Neural cell (in vitro differentiated cells): Measurements from ENCODE around the gene WFS1. TPM values are rescaled to one million over a fixed set of nuclear protein-coding genes. Genes with fewer than 3 reads are reported as not detected.

ENCODE experiments used
- H2AFZ ChIP-seq: fragments of 200-600, 300-800 bp; sonication (generic), shearing (Covaris generic); 2 replicates; pipeline ENCODE4 v1.6.0; 2014; ENCODE audit warnings: low read depth, mild to moderate bottlenecking, antibody characterized with exemption, low read length, moderate library complexity
- H3F3A ChIP-seq: fragments of 200-600 bp; shearing (Covaris generic); 2 replicates; pipeline ENCODE4 v1.6.1; 2016; ENCODE audit warnings: mild to moderate bottlenecking, moderate library complexity, mixed read lengths, antibody characterized with exemption, low read length; ENCODE audit not compliant: insufficient read depth, poor library complexity, severe bottlenecking
- H3K27ac ChIP-seq: fragments of 200-600, 300-800 bp; sonication (generic), shearing (Covaris generic); 2 replicates; pipeline ENCODE4 v1.5.1; 2014; ENCODE audit warnings: mild to moderate bottlenecking, low read length, moderate library complexity
- H3K27me3 ChIP-seq: fragments of 300-800, 200-600 bp; sonication (generic), shearing (Covaris generic); 2 replicates; pipeline ENCODE4 v1.6.0; 2014; ENCODE audit warnings: mild to moderate bottlenecking, low read depth, low read length, moderate library complexity; ENCODE audit not compliant: insufficient read depth
- H3K36me3 ChIP-seq: fragments of 300-800, 200-600 bp; sonication (generic), shearing (Covaris generic); 2 replicates; pipeline ENCODE4 v1.5.1; 2014; ENCODE audit warnings: mild to moderate bottlenecking, antibody characterized with exemption, low read length, moderate library complexity; ENCODE audit not compliant: insufficient read depth
- H3K4me2 ChIP-seq: fragments of 300-800, 200-600 bp; sonication (generic), shearing (Covaris generic); 2 replicates; pipeline ENCODE4 v1.6.0; 2014; ENCODE audit warnings: mild to moderate bottlenecking, low read length
- H3K4me3 ChIP-seq: fragments of 300-800, 200-600 bp; sonication (generic), shearing (Covaris generic); 2 replicates; pipeline ENCODE4 v1.5.1; 2014; ENCODE audit warnings: mild to moderate bottlenecking, low read length, moderate library complexity
- H3K79me2 ChIP-seq: fragments of 200-600 bp; shearing (Covaris generic); replicated peaks from 2 replicates; pipeline ENCODE4 v1.6.0; 2014; ENCODE audit warnings: mild to moderate bottlenecking, low read length, moderate library complexity; ENCODE audit not compliant: insufficient read depth
- H3K9ac ChIP-seq: fragments of 300-800, 200-600 bp; sonication (generic), shearing (Covaris generic); 2 replicates; pipeline ENCODE4 v1.6.1; 2016; ENCODE audit warnings: mild to moderate bottlenecking, low read length, mixed read lengths
- H3K9me2 ChIP-seq: fragments of 200-600 bp; shearing (Covaris generic); 2 replicates; pipeline ENCODE4 v1.6.1; 2016; ENCODE audit warnings: mild to moderate bottlenecking, low read length, mixed read lengths; ENCODE audit not compliant: insufficient read depth
- H3K9me3 ChIP-seq: fragments of 200-600, 300-800 bp; sonication (generic), shearing (Covaris generic); 2 replicates; pipeline ENCODE4 v1.6.1; 2016; ENCODE audit warnings: mild to moderate bottlenecking, mixed run types, low read length, moderate library complexity, mixed read lengths
- H4K20me1 ChIP-seq: fragments of 200-600 bp; shearing (Covaris generic); 2 replicates; pipeline ENCODE4 v1.6.1; 2016; ENCODE audit warnings: mild to moderate bottlenecking, mixed run types; ENCODE audit not compliant: insufficient read depth
- EP300 ChIP-seq: fragments of 450-650 bp; conservative IDR thresholded peaks from 2 replicates; pipeline ENCODE4 v1.6.1; 2014; ENCODE audit warnings: antibody characterized with exemption, mild to moderate bottlenecking, moderate library complexity; ENCODE audit not compliant: poor library complexity, severe bottlenecking
- EZH2 ChIP-seq: fragments of 200-600, 300-800 bp; shearing (Covaris generic), sonication (generic); IDR thresholded peaks from 2 replicates; pipeline ENCODE4 v1.6.1; 2014; ENCODE audit warnings: antibody characterized with exemption, low read length, borderline replicate concordance, mild to moderate bottlenecking; ENCODE audit not compliant: insufficient read depth, poor library complexity, severe bottlenecking
- MXI1 ChIP-seq: fragments of 450-650 bp; conservative IDR thresholded peaks from 2 replicates; pipeline ENCODE4 v1.6.1; 2014; ENCODE audit warnings: antibody characterized with exemption, mild to moderate bottlenecking; ENCODE audit not compliant: poor library complexity, severe bottlenecking
- POLR2AphosphoS5 ChIP-seq: IDR thresholded peaks from 2 replicates; pipeline ENCODE4 v1.6.1; 2012
- RAD21 ChIP-seq: fragments of 450-650 bp; conservative IDR thresholded peaks from 2 replicates; pipeline ENCODE4 v1.6.1; 2014; ENCODE audit warnings: antibody characterized with exemption, mild to moderate bottlenecking, moderate library complexity
- SMC3 ChIP-seq: fragments of 450-650 bp; conservative IDR thresholded peaks from 2 replicates; pipeline ENCODE4 v1.6.1; 2014; ENCODE audit warnings: antibody characterized with exemption, mild to moderate bottlenecking, moderate library complexity; ENCODE audit not compliant: poor library complexity
- TAF1 ChIP-seq: IDR thresholded peaks from 2 replicates; pipeline ENCODE4 v1.6.1; 2012; ENCODE audit warnings: low read depth
- polyA plus RNA-seq: library from polyadenylated mRNA; depleted of rRNA; stranded (reverse); fragments of >200 nt; gene quantifications from 2 replicates; pipeline ENCODE4 v1.2.3, GENCODE V29; 2014
- TF ChIP-seq, protein P1 (sequence below): fragments of 450-650 bp; IDR thresholded peaks from 2 replicates; pipeline ENCODE4 v1.5.1; 2014; ENCODE audit warnings: antibody characterized with exemption, mild to moderate bottlenecking, moderate library complexity; ENCODE audit not compliant: poor library complexity, severe bottlenecking
- TF ChIP-seq, protein P2 (sequence below): IDR thresholded peaks from 2 replicates; pipeline ENCODE4 v1.6.1; 2012; ENCODE audit warnings: borderline replicate concordance

Gene WFS1
- polyA plus RNA-seq, 1 donor from 2014 or later, result 4.5 TPM

- Histone ChIP-seq H3F3A (no peaks in the 10 kb centered on the region), H3K9me2 (no peaks in the 10 kb centered on the region), H3K27ac (no peak overlapping the region), H3K27me3 (no peaks in the 10 kb centered on the region), H3K4me2 (no peak overlapping the region), H4K20me1 (no peaks in the 10 kb centered on the region), H3K9me3 (no peaks in the 10 kb centered on the region), H3K79me2 (no peaks in the 10 kb centered on the region), H3K4me3 (no peak overlapping the region), H2AFZ (no peak overlapping the region), H3K9ac (no peak overlapping the region), H3K36me3 (no peaks in the 10 kb centered on the region)
- TF ChIP-seq RAD21 (no peak), POLR2AphosphoS5 (no peak), SMC3 (no peak), TAF1 (no peak), MXI1 (no peak), EZH2 (no peak), EP300 (no peak)
- TF ChIP-seq, protein P1, sequence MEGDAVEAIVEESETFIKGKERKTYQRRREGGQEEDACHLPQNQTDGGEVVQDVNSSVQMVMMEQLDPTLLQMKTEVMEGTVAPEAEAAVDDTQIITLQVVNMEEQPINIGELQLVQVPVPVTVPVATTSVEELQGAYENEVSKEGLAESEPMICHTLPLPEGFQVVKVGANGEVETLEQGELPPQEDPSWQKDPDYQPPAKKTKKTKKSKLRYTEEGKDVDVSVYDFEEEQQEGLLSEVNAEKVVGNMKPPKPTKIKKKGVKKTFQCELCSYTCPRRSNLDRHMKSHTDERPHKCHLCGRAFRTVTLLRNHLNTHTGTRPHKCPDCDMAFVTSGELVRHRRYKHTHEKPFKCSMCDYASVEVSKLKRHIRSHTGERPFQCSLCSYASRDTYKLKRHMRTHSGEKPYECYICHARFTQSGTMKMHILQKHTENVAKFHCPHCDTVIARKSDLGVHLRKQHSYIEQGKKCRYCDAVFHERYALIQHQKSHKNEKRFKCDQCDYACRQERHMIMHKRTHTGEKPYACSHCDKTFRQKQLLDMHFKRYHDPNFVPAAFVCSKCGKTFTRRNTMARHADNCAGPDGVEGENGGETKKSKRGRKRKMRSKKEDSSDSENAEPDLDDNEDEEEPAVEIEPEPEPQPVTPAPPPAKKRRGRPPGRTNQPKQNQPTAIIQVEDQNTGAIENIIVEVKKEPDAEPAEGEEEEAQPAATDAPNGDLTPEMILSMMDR, result no peak
- TF ChIP-seq, protein P2, sequence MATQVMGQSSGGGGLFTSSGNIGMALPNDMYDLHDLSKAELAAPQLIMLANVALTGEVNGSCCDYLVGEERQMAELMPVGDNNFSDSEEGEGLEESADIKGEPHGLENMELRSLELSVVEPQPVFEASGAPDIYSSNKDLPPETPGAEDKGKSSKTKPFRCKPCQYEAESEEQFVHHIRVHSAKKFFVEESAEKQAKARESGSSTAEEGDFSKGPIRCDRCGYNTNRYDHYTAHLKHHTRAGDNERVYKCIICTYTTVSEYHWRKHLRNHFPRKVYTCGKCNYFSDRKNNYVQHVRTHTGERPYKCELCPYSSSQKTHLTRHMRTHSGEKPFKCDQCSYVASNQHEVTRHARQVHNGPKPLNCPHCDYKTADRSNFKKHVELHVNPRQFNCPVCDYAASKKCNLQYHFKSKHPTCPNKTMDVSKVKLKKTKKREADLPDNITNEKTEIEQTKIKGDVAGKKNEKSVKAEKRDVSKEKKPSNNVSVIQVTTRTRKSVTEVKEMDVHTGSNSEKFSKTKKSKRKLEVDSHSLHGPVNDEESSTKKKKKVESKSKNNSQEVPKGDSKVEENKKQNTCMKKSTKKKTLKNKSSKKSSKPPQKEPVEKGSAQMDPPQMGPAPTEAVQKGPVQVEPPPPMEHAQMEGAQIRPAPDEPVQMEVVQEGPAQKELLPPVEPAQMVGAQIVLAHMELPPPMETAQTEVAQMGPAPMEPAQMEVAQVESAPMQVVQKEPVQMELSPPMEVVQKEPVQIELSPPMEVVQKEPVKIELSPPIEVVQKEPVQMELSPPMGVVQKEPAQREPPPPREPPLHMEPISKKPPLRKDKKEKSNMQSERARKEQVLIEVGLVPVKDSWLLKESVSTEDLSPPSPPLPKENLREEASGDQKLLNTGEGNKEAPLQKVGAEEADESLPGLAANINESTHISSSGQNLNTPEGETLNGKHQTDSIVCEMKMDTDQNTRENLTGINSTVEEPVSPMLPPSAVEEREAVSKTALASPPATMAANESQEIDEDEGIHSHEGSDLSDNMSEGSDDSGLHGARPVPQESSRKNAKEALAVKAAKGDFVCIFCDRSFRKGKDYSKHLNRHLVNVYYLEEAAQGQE, result no peak
Observed at GRCh38 chr4:6258741-6259140, 10.9 kb upstream of the WFS1 start.

DNA sequence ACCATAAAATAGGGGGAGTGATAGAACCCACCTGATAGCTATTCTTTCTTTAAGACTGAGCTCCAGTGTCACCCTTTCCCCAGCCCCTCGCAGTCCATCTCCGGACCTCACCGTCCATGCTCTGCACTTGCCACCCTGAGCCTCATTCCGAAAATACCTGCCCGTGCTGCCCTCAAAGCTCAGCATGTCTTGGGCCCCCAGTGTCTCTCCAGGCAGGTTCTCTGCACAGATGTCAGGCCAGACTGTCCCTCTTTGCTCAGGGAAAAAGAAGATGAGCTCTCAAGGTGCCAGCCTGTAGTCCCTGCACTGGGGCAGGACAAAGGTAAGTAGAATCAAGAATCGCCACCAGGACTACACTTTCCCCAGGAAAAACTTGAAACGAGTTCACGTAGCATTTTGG lies 9.8 kb upstream of the WFS1 start:
- H3K79me2 ChIP-seq, result no peaks in the 10 kb centered on the region
- H3K4me2 ChIP-seq, result no peak overlapping the region
- no peaks in the 10 kb centered on the region for H4K20me1 ChIP-seq
- no peak overlapping the region for H3K4me3 ChIP-seq
- no peak overlapping the region for H3K27ac ChIP-seq
- H3K27me3 ChIP-seq, result no peaks in the 10 kb centered on the region
- no peaks in the 10 kb centered on the region for H3F3A ChIP-seq
- H2AFZ ChIP-seq, result no peak overlapping the region
- no peaks in the 10 kb centered on the region for H3K36me3 ChIP-seq
- H3K9me2 ChIP-seq, result no peaks in the 10 kb centered on the region
- H3K9me3 ChIP-seq, result no peaks in the 10 kb centered on the region
- H3K9ac ChIP-seq, result no peak overlapping the region
- TF ChIP-seq MXI1, result no peak
- TF ChIP-seq POLR2AphosphoS5, result no peak
- TF ChIP-seq, protein P2, result no peak
- TF ChIP-seq, protein P1, result no peak
- TF ChIP-seq TAF1, result no peak
- TF ChIP-seq EZH2, result no peak
- no peak for TF ChIP-seq EP300
- no peak for TF ChIP-seq RAD21
- TF ChIP-seq SMC3, result no peak
